Activated T-cell treated with anti-CD3 and anti-CD28 coated beads, Interleukin-2, amount 50 U/mL, for 72 hours (primary cell): ENCODE measurements around the gene NPY5R. TPM values are rescaled to one million over a fixed set of nuclear protein-coding genes. Genes with fewer than 3 reads are reported as not detected.

ENCODE experiments used
- ATAC-seq, 2 donors: fragments of 150-1000 bp; cut with Tn5 transposase; replicated peaks in 1 of 2; 2 replicates each; pipeline ENCODE4 v1.10.0; 2021; ENCODE audit warnings: moderate library complexity in 2 of 2, mild to moderate bottlenecking in 1 of 2
- DNase-seq, 2 donors: peaks; one replicate each; pipeline ENCODE4 v3.0.0; 2021 to 2022; ENCODE audit warnings: mixed read lengths in 1 of 2
- H3K27ac Mint-ChIP-seq: one replicate; pipeline ENCODE4 v1.8.0; 2022; ENCODE audit warnings: mild to moderate bottlenecking, moderate library complexity, mixed read lengths
- H3K27me3 Mint-ChIP-seq: one replicate; pipeline ENCODE4 v1.8.0; 2022; ENCODE audit warnings: low read depth, mixed read lengths
- H3K36me3 Mint-ChIP-seq, 2 donors: one replicate each; pipeline ENCODE4 v1.8.0; 2022; ENCODE audit warnings: mixed read lengths in 2 of 2, mild to moderate bottlenecking in 1 of 2; ENCODE audit not compliant: insufficient read depth in 2 of 2
- H3K4me1 Mint-ChIP-seq: one replicate; pipeline ENCODE4 v1.8.0; 2022; ENCODE audit warnings: low read depth, mixed read lengths
- H3K4me3 Mint-ChIP-seq, 2 donors: one replicate each; pipeline ENCODE4 v1.8.0; 2022; ENCODE audit warnings: mild to moderate bottlenecking in 2 of 2, mixed read lengths in 2 of 2, moderate library complexity in 2 of 2
- H3K9me3 Mint-ChIP-seq, 2 donors: one replicate each; pipeline ENCODE4 v1.8.0; 2022; ENCODE audit warnings: mixed read lengths in 2 of 2
- total RNA-seq, 2 donors: library from RNA; stranded (reverse); gene quantifications; one replicate each; pipeline ENCODE4 v1.2.3, GENCODE V29; 2022

NPY5R gene
- total RNA-seq, 2 donors from 2014 or later, result not detected

DNA sequence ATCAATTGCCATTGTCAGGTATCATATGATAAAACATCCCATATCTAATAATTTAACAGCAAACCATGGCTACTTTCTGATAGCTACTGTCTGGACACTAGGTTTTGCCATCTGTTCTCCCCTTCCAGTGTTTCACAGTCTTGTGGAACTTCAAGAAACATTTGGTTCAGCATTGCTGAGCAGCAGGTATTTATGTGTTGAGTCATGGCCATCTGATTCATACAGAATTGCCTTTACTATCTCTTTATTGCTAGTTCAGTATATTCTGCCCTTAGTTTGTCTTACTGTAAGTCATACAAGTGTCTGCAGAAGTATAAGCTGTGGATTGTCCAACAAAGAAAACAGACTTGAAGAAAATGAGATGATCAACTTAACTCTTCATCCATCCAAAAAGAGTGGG is 7.0 kb downstream of the NPY5R start:
- peaks cover 12% of the 10 kb centered on the region for H3K27me3 Mint-ChIP-seq
- ATAC-seq (no peak), DNase-seq (no peak)
- H3K4me1 Mint-ChIP-seq, result no peaks in the 10 kb centered on the region
- no peak overlapping the region for H3K27ac Mint-ChIP-seq
- no peaks in the 10 kb centered on the region for H3K36me3 Mint-ChIP-seq
- H3K9me3 Mint-ChIP-seq, result no peaks in the 10 kb centered on the region
- H3K4me3 Mint-ChIP-seq, result no peak overlapping the region

- H3K27me3 Mint-ChIP-seq, result no peaks in the 10 kb centered on the region
- H3K4me3 Mint-ChIP-seq, result no peak overlapping the region
- H3K4me1 Mint-ChIP-seq, result no peaks in the 10 kb centered on the region
- ATAC-seq (no peak), DNase-seq (no peak)
- H3K9me3 Mint-ChIP-seq, result no peaks in the 10 kb centered on the region
- no peak overlapping the region for H3K27ac Mint-ChIP-seq
- no peaks in the 10 kb centered on the region for H3K36me3 Mint-ChIP-seq
Measured at GRCh38 chr4:163353054-163353453, 9.4 kb downstream of the NPY5R start.

GRCh38 chr4:163356104-163356503 is 12.4 kb downstream of the NPY5R start:
- Mint-ChIP-seq H3K36me3 (no peaks in the 10 kb centered on the region), H3K9me3 (peaks cover 0 to 2% of the 10 kb centered on the region in 2 donors), H3K4me1 (no peaks in the 10 kb centered on the region), H3K27me3 (no peaks in the 10 kb centered on the region), H3K27ac (no peak overlapping the region), H3K4me3 (no peak overlapping the region)
- no peak for DNase-seq
- ATAC-seq, result no peak

- Mint-ChIP-seq H3K27ac (no peak overlapping the region), H3K36me3 (no peaks in the 10 kb centered on the region), H3K4me1 (no peaks in the 10 kb centered on the region), H3K9me3 (no peaks in the 10 kb centered on the region), H3K4me3 (no peak overlapping the region), H3K27me3 (peaks cover 25% of the 10 kb centered on the region)
- no peak for DNase-seq
- ATAC-seq, result no peak
Measured at GRCh38 chr4:163367651-163368050, 24.0 kb downstream of the NPY5R start.

DNA sequence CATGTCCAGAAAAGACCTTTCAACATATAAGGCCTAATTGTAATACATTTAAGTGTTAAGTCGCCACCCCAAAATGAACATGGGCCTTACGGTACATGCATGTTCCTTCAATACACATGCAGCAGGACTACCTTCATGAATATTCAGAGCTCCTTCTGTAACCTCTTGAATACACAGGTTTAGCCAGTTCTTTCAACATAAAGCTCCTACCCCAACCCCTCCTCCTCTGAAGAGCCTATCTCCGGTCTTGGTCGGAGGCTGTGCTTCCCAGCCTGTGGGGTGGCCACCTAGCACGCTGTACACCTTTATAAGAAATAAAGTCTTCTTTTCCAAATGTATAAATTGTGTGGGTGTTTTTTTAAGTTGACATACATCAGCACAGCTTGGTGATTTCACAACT is 28.3 kb downstream of the NPY5R start:
- no peaks in the 10 kb centered on the region for H3K4me1 Mint-ChIP-seq
- no peaks in the 10 kb centered on the region for H3K9me3 Mint-ChIP-seq
- no peak overlapping the region for H3K27ac Mint-ChIP-seq
- DNase-seq, result no peak
- no peak overlapping the region for H3K4me3 Mint-ChIP-seq
- no peak for ATAC-seq
- no peaks in the 10 kb centered on the region for H3K36me3 Mint-ChIP-seq
- peaks cover 9% of the 10 kb centered on the region for H3K27me3 Mint-ChIP-seq

- DNase-seq, result no peak
- Mint-ChIP-seq H3K27ac (no peak overlapping the region), H3K27me3 (no peaks in the 10 kb centered on the region), H3K9me3 (no peaks in the 10 kb centered on the region), H3K36me3 (no peaks in the 10 kb centered on the region), H3K4me3 (no peak overlapping the region), H3K4me1 (no peaks in the 10 kb centered on the region)
- ATAC-seq, result no peak
Measured at GRCh38 chr4:163378661-163379060, 35.0 kb downstream of the NPY5R start.

DNA sequence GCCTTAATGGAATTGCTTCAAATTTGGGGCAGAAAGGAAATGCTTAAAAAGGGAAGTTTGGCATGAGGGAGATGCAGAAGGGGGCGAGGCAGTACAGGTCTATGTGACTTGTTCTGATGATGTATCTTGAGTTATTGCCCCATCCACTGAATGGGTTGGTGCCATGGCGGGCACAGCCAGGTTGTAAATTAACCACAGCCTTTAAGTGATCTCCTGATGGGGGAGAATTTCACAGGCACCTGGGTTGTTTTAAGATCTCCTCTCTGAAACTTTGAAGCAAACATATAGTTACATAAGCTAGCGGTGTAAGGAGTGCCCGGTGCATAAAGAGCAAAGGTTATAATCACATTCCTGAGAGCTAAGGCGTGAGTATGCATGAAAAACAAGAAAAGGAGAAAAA is 37.0 kb downstream of the NPY5R start:
- H3K9me3 Mint-ChIP-seq, result no peaks in the 10 kb centered on the region
- ATAC-seq, result no peak

DNA sequence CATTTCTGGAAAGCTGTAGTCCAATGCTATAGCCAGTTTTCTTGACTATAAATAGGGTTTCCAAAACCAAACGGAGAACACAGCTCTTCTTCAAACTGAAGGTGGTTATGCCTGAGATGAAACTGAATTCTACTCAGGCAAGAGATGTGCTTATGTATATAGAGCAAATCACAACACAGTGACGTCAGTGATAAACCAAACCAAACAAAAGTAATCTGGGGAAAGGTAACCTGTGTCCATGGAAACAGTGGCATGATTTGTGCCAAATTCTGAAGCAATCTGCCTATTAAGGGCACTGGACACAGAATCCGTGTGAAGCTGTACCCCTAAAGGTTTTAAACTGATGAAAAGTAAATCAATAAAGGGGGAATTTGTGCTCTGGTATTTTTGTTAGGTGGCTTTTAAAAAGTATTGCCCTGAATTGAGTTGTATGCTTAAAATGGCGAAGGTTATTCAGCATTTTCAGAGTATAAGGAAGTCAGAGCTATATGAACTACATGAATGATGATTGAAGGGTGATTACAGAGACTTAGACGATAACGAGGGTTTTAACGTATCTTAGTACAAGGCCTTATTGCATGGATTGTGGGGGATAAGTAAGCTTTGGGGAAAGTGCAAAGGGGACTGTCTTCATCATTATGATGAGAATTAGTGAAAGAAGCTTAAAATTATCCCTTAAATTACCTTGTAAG is 38.6 kb downstream of the NPY5R start:
- no peaks in the 10 kb centered on the region for H3K27me3 Mint-ChIP-seq
- no peak overlapping the region for H3K4me3 Mint-ChIP-seq
- DNase-seq (no peak), ATAC-seq (no peak)
- H3K27ac Mint-ChIP-seq, result no peak overlapping the region
- H3K9me3 Mint-ChIP-seq, result no peaks in the 10 kb centered on the region
- H3K4me1 Mint-ChIP-seq, result no peaks in the 10 kb centered on the region
- no peaks in the 10 kb centered on the region for H3K36me3 Mint-ChIP-seq

More for the DNA sequence above, 37.0 kb downstream of the NPY5R start:
- no peaks in the 10 kb centered on the region for H3K27me3 Mint-ChIP-seq
- DNase-seq, result no peak
- H3K27ac Mint-ChIP-seq, result no peak overlapping the region
- H3K4me1 Mint-ChIP-seq, result no peaks in the 10 kb centered on the region
- no peaks in the 10 kb centered on the region for H3K36me3 Mint-ChIP-seq
- H3K4me3 Mint-ChIP-seq, result no peak overlapping the region

DNA sequence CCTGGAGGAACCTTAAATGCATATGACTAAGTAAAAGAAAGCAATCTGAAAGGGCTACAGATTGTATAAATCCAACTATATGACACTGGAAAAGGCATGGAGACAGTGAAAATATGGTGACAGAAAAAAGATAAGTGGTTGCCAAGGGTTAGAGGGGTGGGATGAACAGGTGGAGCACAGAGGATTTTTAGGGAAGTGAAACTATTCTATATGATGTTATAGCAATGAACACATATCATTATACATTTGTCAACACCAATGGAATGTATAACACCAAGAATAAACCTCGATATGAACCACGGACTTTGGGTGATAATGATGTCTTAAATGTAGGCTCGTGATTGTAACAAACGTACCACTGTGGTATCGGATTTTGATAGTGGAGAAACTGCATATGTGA is 40.7 kb downstream of the NPY5R start:
- no peaks in the 10 kb centered on the region for H3K4me1 Mint-ChIP-seq

DNA sequence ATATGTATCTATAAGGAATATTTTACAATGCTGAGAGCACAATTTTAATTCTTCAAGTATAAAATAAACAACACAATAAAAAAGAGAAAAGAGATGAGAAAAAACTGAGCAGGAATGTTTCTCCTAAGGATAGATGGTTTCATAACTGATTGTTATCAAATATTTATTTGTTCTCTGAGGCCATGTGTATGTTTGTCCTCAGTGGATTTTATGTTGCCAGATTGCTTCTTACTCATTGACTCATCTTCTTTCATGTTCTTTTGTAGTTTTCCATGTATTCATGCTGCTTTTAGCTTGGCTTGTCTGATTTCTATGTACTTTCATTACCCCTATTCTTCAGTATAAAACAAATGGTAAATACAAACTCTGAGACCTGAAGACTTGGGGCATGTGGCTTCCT is 41.2 kb downstream of the NPY5R start:
- Mint-ChIP-seq H3K9me3 (no peaks in the 10 kb centered on the region), H3K4me1 (no peaks in the 10 kb centered on the region), H3K36me3 (no peaks in the 10 kb centered on the region), H3K27ac (no peak overlapping the region), H3K27me3 (no peaks in the 10 kb centered on the region), H3K4me3 (no peak overlapping the region)
- ATAC-seq, result no peak
- no peak for DNase-seq

More for the DNA sequence above, 40.7 kb downstream of the NPY5R start:
- no peak overlapping the region for H3K4me3 Mint-ChIP-seq
- no peak overlapping the region for H3K27ac Mint-ChIP-seq
- H3K9me3 Mint-ChIP-seq, result no peaks in the 10 kb centered on the region
- no peak for ATAC-seq
- no peaks in the 10 kb centered on the region for H3K36me3 Mint-ChIP-seq
- H3K27me3 Mint-ChIP-seq, result no peaks in the 10 kb centered on the region
- no peak for DNase-seq

DNA sequence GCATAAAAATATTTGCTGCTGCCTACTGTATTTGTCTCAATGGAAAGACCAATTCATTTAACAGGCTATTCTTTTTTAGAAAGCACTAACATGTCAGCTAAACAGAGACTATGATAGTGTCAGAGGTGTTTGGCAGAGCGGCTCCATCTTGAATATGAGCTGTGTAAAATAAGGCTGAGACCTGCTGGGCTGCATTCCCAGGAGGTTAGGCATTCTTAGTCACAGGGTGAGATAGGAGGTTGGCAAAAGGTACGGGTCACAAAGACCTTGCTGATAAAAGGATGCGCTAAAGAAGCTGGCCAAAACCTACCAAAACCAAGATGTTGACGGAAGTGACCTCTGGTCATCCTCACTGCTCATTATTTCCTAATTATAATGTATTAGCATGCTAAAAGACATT is 41.8 kb downstream of the NPY5R start:
- no peaks in the 10 kb centered on the region for H3K9me3 Mint-ChIP-seq
- no peak overlapping the region for H3K27ac Mint-ChIP-seq
- H3K4me3 Mint-ChIP-seq, result no peak overlapping the region
- ATAC-seq (no peak), DNase-seq (no peak)
- no peaks in the 10 kb centered on the region for H3K4me1 Mint-ChIP-seq
- H3K27me3 Mint-ChIP-seq, result no peaks in the 10 kb centered on the region
- no peaks in the 10 kb centered on the region for H3K36me3 Mint-ChIP-seq

GRCh38 chr4:163391756-163392155 is 48.1 kb downstream of the NPY5R start:
- Mint-ChIP-seq H3K27me3 (peaks cover 14% of the 10 kb centered on the region), H3K9me3 (no peaks in the 10 kb centered on the region), H3K4me1 (no peaks in the 10 kb centered on the region), H3K27ac (no peak overlapping the region), H3K4me3 (no peak overlapping the region), H3K36me3 (no peaks in the 10 kb centered on the region)
- DNase-seq (no peak), ATAC-seq (no peak)

DNA sequence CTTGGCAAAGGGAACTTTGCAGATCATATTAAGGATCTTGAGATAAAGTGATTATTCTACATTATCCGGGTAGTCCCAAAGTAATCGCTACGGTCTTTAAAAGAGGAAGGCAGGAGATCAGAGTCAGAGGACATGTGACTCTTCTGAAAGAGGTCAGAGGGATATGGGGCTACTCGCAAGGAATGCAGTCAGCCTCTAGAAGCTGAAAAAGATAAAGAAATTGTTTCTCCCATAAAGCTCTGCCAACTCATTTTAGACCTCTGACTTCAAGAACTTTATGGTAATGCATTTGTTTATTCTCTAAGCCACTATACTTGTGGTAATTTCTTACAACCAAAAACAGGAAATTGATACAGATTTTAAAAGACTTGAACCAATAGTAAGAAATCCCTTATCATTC is 48.6 kb downstream of the NPY5R start:
- H3K27me3 Mint-ChIP-seq, result peaks cover 14% of the 10 kb centered on the region
- ATAC-seq, result no peak
- no peaks in the 10 kb centered on the region for H3K9me3 Mint-ChIP-seq
- no peak for DNase-seq
- H3K4me1 Mint-ChIP-seq, result no peaks in the 10 kb centered on the region
- H3K36me3 Mint-ChIP-seq, result no peaks in the 10 kb centered on the region
- H3K4me3 Mint-ChIP-seq, result no peak overlapping the region
- H3K27ac Mint-ChIP-seq, result no peak overlapping the region

DNA sequence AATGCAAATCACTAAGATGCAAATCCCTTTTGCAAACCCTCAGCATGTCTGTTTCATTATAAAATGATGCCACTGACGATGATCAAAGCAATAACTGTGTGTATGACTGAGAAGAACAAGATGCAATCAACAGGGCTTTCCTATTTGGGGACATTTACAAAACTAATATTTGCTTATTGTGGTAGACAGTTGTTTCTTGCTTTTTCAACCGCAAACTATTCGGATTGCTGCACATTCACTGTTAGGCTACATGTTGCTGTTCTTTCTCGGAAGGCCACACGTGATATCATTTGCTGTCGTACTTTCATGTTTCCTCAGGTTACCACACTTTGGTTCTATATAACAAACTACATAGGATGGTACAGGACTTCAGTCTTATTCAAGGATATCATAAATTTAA is 49.8 kb downstream of the NPY5R start:
- Mint-ChIP-seq H3K9me3 (no peaks in the 10 kb centered on the region), H3K27me3 (peaks cover 14% of the 10 kb centered on the region), H3K4me1 (no peaks in the 10 kb centered on the region), H3K27ac (no peak overlapping the region), H3K4me3 (no peak overlapping the region), H3K36me3 (no peaks in the 10 kb centered on the region)
- DNase-seq (no peak), ATAC-seq (no peak)
